SIG-M5 treated with dmso at 0.1 percent for 504 hours (cell line): ENCODE results near the gene RBM4B.
"Not testable (repeated sequence)": the region's sequence is repeated elsewhere in the genome, so short reads cannot be mapped to it uniquely, and the experiment has no call there.

Source experiments
- DNase-seq: peaks from one replicate; lab custom pipeline; 2025; ENCODE audit not compliant: unreplicated experiment; lab: John Stamatoyannopoulos, UW

The RBM4B gene, protein sequence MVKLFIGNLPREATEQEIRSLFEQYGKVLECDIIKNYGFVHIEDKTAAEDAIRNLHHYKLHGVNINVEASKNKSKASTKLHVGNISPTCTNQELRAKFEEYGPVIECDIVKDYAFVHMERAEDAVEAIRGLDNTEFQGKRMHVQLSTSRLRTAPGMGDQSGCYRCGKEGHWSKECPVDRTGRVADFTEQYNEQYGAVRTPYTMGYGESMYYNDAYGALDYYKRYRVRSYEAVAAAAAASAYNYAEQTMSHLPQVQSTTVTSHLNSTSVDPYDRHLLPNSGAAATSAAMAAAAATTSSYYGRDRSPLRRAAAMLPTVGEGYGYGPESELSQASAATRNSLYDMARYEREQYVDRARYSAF

DNA sequence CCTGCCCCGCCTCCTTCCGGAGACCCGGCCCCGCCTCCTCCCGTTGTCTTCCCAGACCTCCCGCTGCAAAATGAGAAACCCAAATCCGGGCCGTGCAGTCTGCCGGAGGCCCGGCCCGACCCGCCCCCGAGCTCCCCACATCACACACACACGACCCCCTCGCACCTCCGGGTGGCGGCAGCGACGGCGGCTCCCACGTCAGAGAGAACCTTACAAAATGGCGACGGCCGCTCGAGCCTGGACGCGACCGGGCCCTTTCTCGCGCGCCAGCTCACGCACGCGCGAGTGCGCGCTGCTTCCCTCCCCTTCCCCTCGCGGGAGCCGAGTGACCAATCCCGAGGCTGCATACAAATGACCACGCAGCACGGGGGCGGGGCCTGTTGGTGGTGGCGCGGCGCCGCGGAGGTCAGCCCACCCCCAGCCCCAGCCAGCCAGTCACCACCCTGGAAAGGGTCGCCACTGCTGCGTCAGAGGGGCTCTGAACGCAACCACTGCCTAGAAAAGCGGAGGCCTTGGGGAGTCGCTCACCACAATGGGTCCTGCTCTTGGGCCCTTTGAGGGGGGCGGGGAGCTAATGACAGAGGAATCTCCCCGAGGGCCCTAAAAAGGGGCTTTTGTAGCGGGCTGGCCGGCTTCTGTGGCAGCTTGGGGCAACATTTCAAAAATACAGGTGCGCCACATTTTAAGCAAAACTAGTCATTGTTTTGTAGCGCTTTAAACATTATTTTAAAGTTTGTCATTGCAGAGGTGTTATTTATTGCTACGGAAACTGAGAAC, at the start of gene RBM4B:
Gene RBM4B (minus strand): TSS at position 289 of the 777 bp plus-strand sequence. CDS start 808 bp downstream, outside the sequence.
- peak; percentile 90 for DNase-seq

DNA sequence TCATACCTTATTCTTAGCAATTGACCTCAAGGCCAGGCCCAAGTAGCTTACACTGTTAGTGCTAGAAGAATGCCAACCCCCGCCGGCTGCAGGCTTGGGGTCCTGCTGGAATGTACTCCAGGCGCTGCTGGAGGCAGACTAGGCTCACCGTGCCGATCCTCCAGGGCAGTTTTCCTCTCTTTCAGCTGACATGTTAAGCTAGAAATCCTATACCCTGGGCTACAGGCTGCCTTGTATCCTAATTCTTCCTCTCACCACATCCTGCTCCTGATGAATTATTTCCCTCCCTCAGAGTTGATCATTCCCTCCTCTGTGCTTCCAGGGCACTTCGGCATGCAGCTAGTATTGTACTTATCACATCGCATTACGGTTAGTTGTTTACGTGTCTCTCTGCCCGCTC, 48.0 kb upstream of the RBM4B start:
- no peak for DNase-seq

DNA sequence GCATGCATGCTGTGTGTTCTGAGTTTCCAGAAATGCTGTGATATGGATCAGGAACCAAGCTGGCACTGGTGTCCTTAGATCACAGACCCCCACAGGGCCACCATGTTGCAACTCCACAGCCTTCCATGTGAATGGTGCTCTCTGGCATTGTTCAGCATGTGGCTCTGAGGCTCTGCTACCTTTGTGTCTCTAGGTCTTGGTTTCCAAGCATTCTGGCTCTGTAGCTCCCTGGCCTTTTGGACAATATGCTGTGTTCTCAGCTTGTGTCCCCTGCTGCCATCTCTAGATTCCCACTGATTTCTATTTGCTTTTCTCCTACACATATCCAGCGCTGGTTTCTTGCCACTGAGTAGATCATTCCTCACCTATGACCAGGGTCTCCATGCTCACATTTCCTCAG, 47.4 kb upstream of the RBM4B start:
- no peak for DNase-seq

DNA sequence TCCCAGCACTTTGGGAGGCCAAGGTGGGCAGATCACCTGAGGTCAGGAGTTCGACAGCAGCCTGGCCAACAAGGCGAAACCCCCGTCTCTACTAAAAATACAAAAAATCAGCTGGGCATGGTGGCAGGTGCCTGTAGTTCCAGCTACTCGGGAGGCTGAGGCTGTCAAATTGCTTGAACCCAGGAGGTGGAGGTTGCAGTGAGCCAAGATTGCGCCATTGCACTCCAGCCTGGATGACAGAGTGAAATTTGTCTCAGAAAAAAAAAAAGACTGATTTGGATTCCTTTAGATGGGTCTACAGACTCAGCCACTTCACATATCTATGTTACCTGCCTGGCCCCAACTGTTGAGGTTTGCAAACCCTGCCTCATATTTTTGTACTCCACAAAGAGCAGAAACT, 46.5 kb upstream of the RBM4B start:
- not testable (repeated sequence) for DNase-seq

DNA sequence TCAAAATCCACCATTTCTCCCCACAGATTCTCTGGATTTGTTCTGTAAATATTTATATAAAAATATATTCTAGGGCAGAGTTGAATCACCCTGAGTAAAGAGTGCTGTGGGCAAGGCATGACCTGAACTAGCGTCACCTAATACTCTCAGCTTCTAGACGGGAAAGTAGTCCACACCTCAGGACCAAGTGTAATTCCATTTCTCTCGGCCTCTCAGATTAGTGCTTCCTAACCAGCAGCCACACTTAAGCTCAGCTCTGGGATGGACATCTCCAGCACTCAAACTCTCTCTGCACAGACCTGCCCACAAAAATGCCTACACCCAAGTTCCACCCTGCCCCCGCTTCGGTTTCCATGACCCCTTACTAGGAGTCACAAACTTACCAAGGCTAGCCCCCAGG, 46.0 kb upstream of the RBM4B start:
- DNase-seq, result no peak

DNA sequence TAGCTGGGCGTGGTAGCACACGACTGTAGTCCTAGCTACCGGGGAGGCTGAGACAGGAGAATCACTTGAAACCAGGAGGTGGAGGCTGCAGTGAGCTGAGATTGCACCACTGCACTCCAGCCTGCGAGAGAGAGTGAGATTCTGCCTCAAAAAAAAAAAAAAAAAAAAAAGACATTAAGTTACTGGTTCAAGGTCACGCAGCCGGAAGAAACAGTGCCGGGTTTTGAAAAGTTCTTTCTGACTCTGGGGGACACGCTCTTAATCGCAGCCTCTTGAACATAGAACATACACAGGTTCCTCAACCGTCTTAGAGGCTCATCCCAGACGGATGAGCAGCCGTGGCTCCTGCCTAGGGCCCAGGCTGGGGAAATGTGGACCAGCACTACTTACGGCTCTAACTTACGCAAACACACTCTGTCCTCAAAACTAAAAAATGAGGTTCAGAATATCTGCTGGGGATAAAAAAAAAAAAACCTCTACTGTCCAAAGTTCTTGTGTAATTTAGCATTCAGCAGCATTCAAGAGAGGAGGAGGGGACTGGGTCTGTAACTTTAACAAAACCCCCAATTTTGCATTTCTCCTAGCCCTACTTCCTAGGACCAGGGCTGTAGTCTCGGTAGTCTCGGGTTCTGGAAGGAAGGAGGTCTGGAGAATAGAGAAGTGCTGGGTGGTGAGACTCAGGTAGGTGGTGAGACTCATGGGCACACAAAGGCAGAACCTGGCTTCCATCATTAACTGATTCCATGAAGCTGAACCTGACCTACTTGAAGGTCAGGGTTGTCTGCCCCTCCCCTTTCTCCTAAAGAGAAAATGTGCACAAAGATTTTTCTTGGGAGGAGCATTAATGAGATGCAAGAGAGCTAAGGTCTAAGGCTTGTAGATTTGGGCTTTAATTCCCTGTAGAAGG, 45.3 kb upstream of the RBM4B start:
- DNase-seq, result no peak

DNA sequence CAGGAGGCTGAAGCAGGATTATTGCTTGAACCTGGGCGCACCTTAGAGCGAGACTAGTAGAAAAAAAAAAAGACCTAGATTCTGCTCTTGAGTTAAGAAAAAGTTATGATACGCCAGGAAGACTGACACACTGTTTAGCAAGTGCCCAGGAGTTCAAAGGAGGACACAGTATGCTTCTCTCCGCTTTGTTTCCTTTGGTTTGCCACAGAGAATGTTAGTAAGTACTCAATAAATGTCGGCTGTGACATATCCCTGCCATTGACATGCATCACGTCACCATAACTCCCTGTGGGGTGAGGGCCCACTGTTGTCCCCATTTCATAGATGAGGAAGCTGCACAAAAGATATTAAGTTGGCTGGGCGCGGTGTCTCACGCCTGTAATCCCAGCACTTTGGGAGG, 44.3 kb upstream of the RBM4B start:
- DNase-seq, result no peak

DNA sequence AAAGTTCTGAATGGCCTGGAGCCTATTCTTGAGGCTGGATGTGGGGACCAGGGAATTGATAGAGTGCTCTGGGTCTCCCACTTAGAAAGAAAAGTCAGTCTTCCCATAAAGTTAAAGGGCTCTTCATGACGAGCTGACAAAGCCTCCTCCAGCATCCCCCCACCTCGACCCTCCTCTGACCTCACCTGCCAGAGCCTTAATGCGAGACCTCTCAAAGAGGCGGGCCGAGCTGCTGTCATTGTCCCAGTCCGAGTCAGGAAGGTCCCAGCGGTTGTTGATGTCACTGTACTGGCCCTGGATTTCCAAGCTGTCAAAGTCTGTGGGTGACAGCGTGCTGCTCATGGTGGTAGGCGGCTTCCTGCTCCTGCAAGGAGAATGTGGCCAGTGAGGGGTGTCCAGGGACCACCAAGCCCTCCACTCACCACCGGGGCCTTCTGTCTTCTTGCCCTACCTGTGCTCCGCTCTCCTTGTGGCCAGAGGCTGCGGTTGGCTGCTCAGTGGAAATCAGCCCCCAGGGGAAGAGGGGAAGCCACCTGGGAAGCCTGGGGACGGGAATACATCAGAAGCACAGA, 43.3 kb upstream of the RBM4B start:
- no peak for DNase-seq

DNA sequence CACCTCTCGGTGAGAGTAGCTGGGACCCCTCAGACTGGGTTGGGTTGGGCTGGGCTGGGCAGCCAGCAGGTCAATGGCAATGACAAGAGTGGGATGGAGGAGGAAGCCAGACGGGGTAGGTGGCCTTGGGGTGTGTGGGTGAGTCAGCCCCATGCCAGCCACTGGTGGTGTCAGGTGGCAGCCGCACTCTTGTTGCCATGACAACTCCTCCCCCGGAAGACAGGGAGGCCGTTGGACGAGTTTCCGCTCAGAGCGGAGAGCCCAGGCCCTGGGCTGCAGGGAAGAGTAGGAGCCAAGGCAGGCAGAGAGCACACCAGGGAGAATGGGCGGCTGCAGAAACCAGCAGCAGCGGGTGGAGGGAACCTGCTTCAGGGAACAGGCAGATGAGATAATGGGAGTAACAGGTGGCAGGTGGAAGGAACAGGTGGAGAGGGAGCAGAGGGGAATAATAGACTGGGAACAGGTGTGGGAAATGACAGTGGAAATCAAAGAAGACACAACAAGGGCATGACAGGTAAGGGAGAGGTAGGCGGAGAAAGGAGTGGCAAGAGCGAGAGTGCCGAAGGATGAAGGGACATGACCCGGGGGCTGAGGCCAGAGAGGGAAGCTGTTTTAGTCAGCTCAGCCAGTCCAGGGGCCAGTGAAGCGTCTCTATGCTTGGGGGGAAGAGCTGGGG, 42.7 kb upstream of the RBM4B start:
- DNase-seq, result peak; percentile 53

DNA sequence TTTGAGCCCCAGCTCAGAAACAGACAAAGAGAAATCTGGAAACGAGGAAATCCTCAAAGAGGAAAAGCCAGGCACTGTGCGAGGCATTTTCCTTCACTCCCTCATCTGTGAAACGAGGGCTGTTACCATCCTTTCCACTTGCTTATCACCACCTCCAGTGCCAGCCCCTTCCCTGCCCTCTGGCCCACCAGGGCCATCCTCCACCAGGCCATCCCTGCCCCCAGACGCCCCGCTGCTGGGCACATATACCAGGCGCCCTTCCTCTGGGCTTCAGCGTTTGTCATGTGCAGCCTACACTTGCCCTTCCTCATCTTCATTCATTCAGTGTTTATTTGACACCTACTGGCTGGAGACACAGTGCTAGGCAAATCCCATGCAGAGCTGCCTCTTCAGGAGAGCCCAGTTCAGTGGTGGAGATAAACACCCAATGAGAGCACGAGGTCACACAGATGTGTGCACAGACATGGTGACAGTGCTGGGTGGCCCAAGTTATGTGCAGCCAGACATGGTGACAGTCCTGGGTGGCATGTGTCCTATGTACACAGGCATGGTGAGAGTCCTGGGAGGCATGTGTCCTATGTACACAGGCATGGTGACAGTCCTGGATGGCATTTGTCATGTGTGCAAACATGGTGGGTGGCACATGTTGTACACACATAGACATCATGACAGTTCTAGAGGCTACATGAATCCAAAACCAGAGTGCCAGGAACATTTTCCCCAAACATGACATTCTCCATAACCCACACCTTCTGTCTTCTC, 41.6 kb upstream of the RBM4B start:
- DNase-seq, result no peak

DNA sequence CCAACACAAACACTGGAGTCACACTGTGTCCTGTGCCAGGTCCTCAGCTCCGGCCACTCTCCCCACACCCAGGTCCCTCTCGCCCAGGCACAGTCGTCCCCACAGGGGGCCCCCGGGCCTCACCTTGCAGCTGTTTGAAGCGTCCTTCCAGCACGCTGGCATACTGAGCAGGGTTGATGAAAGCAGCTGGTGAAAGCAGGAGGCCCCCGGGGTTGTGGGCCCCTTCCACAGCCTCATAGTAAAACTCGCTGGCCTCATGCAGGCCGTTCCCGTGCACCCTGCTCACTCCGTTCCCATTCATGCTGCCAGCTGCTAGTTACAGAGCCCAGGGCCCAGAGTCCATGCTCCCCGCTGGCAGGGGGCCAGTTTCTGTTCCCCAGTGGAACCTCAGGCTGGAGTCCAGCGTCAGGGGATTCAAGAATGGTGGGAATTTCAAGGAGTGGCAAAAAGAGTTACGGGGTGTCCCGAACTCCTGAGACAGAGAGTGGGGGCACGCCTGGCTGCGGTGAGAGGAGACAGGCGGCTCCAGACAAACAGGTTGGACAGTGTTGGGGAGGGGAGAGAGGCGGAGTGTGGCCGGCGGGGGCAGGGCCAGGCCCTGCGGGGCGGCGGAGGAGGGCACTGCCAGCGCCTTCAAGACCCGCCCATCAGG, 40.8 kb upstream of the RBM4B start:
- DNase-seq, result peak; percentile 42

DNA sequence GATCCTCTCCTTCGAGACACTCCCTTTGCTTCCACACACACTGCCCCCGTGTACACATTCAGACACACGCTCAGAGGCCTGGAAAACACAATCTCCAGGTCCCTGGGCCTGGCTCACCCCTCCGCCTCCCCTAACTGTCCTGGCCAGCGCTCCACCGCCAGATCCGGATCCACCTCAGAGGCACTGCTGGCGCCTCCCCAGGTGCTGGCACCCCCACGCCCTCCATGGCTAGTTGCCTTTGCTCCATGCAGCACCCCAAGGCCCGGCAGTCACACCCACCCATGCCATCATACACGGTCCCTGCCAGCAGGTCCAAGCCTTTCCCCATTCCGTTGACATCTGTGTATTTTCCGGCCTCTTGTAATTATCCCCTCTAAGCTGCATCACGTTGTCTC, 40.2 kb upstream of the RBM4B start:
- DNase-seq, result no peak

DNA sequence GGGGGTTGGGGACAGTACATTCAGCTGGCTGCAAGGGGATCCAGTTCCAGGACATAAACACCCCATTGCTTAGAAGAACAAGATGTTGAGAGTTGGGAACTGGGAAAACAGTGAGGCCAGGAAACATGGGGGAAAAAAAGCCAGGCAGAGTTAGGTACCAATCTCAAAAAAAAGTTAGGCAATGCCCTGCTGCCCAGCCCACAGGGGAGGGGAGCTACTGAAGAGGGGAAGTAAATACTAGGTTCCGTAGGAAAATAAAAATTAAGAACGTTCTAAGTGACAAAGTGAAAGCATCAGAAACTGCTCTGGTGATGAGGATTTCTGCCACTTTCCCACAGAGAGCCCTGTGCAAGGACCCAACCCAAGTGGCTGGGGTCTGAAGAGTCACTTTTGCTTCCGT, 39.3 kb upstream of the RBM4B start:
- DNase-seq, result no peak

DNA sequence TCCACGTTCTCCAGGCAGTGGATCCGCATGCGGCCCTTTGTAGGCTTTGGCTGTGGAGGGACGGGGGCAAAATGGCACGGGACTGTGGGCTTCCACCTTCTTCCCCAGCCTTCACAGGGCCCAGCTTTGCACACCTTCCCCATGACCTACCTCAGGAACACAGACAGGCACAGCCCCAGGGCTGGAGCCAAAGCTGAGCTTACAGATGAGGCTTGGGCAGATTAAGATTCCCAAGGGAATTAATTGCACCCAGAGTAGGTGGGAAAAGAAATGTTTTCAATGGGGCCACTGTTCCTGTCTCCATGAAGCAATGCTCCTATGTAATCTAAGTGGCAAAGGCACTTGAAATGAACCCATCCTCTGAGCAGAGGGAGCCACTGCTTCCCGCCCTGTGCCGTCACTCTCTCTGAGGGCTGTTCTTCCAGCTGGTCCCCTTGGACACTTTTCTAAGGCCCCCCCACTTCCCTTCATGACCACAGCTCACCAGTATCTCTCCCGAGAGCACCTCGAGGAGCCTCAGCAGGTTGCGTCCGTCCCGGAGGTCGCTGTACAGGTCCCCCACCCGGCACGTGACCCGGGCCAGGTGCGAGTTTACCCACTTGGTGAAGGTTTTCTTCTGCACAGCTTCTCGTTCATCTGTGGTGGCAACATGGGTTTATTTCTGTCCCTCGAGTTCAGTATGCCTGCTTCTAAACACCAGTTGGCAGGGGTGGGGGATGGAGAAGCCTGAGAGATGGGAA, 37.8 kb upstream of the RBM4B start:
- no peak for DNase-seq

DNA sequence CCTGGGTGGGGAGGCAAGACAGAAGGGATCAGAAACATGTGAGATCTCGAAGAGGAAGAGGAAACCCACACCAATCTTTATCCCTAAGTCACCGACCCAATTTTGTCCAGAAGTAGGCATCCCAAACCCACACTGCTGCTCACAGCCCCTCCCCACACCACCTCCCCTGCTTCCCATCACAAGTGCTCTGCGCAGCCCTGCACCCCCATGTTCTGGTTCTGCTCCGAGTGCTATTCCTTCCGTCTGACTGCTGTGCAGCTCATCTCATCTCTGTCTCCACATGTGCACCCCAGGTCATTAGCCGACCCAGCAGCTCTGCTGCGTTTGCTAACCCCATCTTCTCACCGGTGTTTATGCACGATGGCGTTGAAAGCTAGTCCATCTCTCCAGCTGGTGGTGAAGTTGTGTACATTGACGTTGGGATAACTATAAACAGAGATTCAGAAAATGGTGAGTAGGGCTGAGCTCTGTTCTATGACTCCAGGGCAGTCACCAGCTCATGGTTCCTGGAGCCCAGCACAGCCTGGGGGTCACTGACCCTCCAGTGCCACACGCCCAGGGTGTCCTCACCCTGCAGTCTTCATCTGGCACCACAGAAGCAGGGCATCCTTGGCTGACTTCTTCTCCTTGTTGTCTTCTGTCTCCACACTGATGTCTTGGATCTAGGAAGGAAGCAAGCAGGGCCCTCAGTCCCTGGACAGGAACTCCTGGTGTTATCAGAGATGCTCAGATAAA, 36.2 kb upstream of the RBM4B start:
- DNase-seq, result no peak

DNA sequence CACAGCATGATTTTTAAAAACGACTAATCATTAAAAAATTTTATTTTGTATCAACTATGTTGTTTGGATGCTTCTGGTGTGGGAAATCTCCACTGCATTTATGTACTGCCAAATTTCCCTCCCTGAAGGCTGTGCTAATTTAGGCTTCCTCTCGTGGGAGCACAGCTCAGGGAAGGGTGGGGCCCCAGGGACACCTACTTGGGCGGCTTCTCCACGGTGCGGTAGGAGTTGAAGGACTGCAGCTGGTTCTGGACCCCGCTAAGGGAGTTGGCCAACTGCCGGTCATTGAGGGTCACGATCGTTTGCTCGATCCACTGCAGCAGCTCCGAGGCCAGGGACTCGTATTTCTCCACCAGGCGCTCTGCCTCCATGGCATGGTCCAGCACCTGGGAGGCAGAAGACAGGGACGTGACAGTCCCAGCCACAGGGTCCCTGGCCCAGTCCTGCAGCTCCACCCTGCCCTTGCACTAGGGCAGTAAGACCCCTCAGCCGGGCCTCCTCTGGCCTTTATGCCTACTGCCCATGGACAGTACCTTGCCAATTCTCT, 32.8 kb upstream of the RBM4B start:
- DNase-seq, result no peak

DNA sequence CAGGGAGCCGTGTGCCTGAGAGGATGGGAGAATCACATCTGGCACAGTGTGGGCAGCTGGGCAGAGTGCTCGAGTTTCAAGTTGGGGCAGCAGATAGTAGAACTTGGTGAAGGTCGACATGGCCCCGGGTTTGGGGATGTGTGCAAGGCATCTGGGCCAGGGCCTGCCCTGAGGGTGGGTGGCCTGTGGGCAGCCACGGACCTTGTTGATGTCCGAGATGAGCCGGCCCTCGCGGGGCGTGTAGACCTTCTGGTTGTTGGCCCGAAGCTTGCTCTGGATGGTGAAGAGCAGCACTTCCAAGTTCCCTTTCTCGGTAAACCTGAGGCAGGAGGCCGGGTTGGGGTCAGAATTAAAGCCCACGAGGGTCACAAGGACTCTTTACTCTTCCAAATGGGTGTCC, 31.0 kb upstream of the RBM4B start:
- no peak for DNase-seq

DNA sequence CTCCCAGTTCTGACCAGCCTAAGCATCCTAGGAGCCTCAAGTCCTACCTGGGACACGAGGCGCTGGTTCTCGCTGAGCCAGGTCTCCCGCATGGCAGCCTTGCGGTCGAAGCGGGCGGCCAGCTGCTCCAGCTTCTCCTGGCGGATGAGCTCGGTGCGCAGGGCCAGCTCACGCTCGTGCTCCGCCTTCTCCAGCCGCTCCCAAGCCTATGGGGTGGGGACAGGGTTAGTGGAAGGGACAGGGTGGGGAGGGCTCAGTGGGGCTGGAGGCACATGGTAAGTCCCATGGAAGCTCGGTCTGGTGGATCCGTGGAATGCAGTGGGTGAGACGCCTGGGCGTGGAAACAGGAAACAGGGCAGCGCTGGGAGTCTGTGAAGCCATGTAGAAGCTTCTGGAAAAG, 30.4 kb upstream of the RBM4B start:
- no peak for DNase-seq
